ENCODE measurements around the gene ARHGAP28.
"Not testable (repeated sequence)": the region's sequence is repeated elsewhere in the genome, so short reads cannot be mapped to it uniquely, and the experiment has no call there.

The ARHGAP28 gene

GRCh38 chr18:6928359-6928758 lies 198.8 kb downstream of the ARHGAP28 start:
- DNase-seq (ENCODE audit: low read depth in 2 of 2) = no peak

GRCh38 chr18:6929370-6930102 lies 200.0 kb downstream of the ARHGAP28 start:
- no peak for DNase-seq (ENCODE audit: low read depth in 2 of 2)

GRCh38 chr18:6934859-6935258 lies 205.3 kb downstream of the ARHGAP28 start:
- DNase-seq (ENCODE audit: low read depth in 2 of 2) = no peak

DNA sequence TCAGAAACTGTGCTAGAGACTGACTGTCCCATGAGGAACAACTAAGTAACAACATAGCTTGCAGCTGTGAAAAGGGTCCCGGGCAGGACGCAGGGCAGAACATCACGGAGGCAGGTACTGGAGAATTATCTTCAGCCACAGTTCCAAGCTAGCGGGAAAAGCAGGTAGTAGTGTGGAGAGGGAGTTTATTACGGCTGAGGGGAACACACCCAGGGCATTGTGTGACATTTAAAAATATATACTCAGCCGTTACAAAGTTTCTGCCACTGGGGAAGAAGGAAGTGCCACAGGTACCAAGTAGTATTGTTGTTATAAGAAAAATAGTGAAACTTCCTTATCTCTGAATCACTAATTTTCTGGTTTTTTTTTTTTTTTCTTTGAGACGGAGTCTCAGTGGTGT lies 208.5 kb downstream of the ARHGAP28 start:
- no peak for DNase-seq (ENCODE audit: low read depth in 2 of 2)

- DNase-seq (ENCODE audit: low read depth in 2 of 2) = not testable (repeated sequence)
These were observed 208.9 kb downstream of the ARHGAP28 start for GRCh38 chr18:6938403-6938802.

- no peak for DNase-seq (ENCODE audit: low read depth in 2 of 2)
These were observed 210.5 kb downstream of the ARHGAP28 start for GRCh38 chr18:6939972-6940371.

- no peak for DNase-seq (ENCODE audit: low read depth in 2 of 2)
These were observed 210.9 kb downstream of the ARHGAP28 start for GRCh38 chr18:6940451-6940850.

DNA sequence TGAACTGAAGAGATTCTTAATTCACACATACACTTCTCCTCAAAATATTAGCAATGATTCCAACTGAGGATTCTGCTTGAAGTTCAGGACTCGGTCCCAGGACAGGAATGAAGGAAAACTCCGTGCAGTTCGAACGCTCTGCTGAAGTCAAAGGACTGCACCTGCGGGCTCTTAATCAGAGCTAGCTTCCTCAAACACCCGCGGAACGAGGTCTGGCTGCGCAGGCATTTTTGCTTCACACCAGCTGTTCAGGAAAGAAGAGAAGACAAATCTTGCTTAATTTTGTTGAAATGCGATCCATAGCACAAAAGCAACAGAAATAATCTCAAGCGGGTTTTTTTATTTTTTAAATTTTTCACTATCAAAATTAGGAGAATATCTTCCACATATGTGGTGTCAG lies 212.5 kb downstream of the ARHGAP28 start:
- DNase-seq (ENCODE audit: low read depth in 2 of 2) = no peak

DNA sequence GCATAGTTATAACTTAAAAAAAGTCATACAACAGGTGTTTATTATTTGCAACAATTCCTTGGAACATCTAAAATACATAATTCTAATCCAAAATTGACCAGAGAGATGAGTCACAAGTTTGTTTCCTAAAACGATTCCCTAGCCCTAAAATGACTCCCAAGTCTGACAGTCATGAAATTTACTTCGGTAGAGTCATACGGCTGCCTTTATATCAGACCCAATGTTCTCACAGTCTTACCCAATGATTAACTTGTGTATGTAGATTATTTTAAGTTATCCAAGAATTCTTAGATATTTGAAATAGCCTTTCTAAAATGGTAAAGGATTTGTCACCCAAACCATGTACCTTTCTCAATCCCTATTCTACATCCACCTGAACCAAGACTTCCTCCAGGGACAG lies 213.2 kb downstream of the ARHGAP28 start:
- no peak for DNase-seq (ENCODE audit: low read depth in 2 of 2)

- no peak for DNase-seq (ENCODE audit: low read depth in 2 of 2)
These were observed 213.6 kb downstream of the ARHGAP28 start for GRCh38 chr18:6943143-6943542.

- DNase-seq (ENCODE audit: low read depth in 2 of 2) = no peak
These were observed 218.0 kb downstream of the ARHGAP28 start for GRCh38 chr18:6947338-6948030.

- no peak for DNase-seq (ENCODE audit: low read depth in 2 of 2)
These were observed 219.0 kb downstream of the ARHGAP28 start for GRCh38 chr18:6948281-6949055.

DNA sequence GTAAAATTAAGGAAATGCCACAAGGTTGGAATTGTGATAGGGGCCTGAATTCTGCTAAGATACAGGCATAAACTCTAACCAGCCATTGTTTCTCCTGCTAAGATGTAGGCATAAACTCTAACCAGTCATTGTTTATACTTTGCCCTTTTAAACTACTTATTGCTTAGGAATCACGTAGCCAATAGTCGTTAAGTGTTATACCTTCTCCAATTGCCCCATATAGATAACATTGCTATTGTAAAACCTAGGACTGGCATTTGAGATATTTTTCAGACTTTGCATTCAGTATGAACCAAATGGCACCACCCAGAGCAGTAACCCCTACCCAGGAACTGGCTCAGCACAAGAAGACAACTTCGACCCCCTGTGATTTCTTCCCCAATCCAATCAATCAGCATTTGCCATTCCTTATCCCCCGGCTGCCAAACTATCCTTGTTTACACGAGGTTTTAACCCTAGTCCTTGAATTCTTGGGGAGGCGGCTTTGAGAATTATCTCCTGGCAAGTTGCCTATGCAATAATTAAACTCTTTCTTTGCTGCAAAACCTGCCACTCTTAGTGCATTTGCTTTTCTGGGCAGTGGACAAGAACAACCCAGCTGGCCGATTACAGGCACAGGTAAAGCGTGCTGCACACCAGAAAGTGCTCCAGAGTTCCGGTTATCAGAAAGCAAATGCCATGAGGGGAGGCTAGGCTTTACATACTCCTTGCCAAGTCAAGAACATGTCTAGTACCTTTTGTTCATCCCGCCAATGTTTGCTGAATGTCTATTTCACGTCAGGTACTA lies 220.5 kb downstream of the ARHGAP28 start:
- no peak for DNase-seq (ENCODE audit: low read depth in 2 of 2)

DNA sequence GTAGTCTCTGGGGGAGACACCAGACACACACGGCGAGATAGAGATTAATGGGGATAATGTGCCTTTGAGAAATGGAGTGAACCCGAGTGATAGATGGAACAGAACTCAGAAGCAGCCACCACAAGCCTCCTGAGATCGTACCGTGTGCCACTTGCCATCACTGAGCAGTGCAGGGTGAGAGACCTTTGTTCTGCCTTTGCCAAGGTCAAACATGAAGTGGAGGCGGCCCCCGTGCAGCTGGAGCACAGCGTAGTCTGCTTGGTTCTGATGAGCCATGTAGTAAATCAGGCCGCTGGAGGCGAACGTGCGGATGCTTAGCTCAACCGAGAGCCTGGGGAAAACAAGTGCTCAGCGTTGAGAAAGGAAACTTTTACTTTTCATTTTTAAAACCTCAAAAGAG lies 221.1 kb downstream of the ARHGAP28 start:
- DNase-seq (ENCODE audit: low read depth in 2 of 2) = no peak

DNA sequence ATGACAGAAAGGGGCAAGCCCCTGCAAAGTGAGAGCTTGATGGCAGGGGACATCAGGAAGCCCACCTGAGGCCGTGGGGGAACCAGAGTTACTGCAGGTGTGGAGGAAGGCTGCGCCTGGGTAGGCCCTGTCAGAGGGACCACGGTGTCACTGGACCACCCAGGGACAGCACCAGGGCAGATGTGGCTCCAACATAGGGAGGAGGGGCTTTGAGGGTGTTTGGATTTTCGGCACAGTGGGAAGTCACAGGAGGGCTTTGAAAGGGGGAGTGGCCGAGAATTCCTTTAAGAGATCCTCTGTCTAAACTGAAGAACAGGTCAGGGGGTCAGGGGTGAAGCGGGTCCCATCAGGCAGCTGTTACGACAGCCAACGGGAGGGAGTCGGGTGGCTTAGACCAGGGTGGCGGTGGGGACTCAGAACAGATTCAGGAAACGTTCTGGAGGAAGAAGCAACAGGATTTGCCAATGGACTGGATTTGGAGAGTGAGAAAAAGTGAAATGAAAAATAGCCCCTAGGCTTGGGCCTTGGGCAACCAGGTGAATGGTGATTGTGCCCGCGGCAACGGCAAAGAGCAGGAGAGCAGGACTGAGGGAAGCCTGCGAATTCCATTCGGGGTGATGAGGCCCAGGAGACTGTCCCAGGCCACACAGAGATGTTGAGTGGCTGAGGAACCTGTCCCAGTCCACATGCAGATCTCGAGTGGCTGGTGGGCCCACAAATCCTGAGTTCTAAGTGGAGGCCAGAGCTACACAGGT lies 222.0 kb downstream of the ARHGAP28 start:
- no peak for DNase-seq (ENCODE audit: low read depth in 2 of 2)

DNA sequence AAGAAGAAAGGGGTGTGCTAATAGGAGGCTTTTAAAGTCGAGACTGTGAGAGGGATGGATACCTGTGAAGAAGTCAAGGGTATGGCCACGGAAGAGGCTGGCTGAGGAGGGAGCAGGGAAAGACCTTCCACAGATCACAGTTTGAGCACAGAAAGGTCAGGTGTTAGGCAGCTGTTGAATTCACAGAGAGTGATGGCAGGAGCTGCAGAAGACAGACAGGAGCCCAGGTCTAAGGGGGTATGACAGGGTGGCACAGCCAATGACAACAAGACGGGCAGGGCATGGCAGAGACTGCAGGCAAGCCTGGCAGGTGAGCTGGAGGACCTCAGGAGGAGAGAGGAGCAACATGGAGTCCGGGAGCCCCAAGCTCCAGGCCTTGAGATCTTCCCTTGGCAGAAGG lies 225.0 kb downstream of the ARHGAP28 start:
- no peak for DNase-seq (ENCODE audit: low read depth in 2 of 2)

DNA sequence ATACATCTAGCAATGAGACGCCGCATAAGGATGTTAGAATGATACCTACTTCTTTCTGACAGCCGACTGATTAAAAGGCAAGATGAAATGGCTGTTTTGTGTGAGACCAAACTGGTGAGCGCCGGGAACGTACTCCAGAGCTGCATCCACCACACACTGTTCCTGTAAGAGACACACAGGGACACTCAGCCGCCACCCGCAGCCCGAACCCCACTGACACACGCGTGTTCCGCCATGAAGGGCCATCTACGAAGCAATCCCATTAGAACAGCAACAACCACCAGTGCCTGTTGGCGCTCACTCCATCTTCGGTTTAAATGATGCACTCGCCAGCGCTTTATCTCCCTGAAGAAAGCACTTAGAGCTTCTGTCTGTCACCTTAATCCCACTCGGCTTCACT lies 225.8 kb downstream of the ARHGAP28 start:
- no peak for DNase-seq (ENCODE audit: low read depth in 2 of 2)

- DNase-seq (ENCODE audit: low read depth in 2 of 2) = no peak
These were observed 227.0 kb downstream of the ARHGAP28 start for GRCh38 chr18:6956495-6956894.

DNA sequence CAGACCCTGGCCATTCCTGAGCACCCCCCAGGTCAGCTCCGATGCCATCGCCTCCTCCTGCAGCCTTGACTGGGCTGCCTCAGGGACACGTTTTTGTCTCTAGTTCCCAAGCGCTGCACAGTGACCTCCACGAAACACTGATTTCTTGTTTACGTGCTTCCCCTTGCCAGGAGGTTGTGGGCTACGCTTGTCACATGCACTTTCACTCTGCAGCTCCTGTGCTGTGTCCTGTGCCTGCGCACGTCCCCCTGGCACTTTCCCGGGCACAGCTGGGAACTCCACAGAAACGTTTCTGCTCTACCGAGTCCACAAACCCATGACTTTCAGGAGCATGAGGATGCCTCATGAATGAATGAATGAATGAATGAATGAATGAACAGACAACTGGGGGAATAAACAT lies 227.5 kb downstream of the ARHGAP28 start:
- DNase-seq (ENCODE audit: low read depth in 2 of 2) = no peak

DNA sequence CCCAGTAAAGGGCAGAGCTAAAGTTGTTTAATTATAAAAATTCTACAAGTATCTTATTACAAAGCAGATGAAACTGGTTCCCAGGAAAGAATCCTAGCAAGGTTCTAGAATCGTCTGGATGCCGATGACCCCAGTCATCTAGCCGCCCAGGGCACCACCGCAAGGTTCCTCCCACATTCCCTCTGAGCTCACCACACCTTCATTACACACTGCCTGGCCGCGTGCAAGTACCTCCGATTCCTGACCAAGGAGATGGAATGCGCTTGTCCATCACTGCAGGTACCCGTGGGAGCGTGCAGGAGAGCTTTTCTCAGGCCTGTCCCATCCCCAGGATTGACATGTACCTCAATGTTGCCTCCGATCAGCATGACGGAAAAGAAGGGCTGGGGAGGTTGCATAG lies 229.6 kb downstream of the ARHGAP28 start:
- no peak for DNase-seq (ENCODE audit: low read depth in 2 of 2)

DNA sequence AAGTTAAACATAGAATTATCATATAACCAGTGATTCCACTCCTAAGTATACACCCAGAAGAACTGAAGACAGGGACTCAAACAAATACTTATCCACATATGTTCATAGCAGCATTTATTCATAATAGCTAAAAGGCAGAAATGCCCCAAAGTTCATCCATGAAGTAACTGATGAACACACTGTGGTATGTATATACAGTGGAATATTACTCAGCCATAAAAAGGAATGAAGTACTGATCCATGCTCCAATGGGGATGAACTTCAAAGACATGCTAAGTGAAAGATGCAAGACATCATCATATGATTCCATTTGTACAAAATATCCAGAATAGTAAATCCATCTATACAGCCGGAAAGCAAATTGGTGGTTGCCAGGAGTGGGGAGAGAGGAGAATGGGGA lies 230.6 kb downstream of the ARHGAP28 start:
- DNase-seq (ENCODE audit: low read depth in 2 of 2) = no peak
